HFFc6 (cell line): ENCODE data around the gene SCD5. TPM values are rescaled to one million over a fixed set of nuclear protein-coding genes. Genes with fewer than 3 reads are reported as not detected.

ENCODE experiments used
- DNase-seq: peaks from one replicate; pipeline ENCODE4 v3.0.0-alpha.2; 2018
- H3K27ac Mint-ChIP-seq: 2 replicates; pipeline ENCODE4 v1.8.0; 2020; ENCODE audit warnings: mild to moderate bottlenecking, mixed read lengths
- H3K27me3 Mint-ChIP-seq: 2 replicates; pipeline ENCODE4 v1.8.0; 2021; ENCODE audit warnings: mild to moderate bottlenecking, moderate library complexity, mixed read lengths; ENCODE audit not compliant: insufficient read depth
- H3K36me3 Mint-ChIP-seq: 2 replicates; pipeline ENCODE4 v1.8.0; 2021; ENCODE audit warnings: low read depth, mixed read lengths
- H3K4me1 Mint-ChIP-seq: 2 replicates; pipeline ENCODE4 v1.8.0; 2020; ENCODE audit warnings: low read depth, mixed read lengths
- H3K4me3 Mint-ChIP-seq: 2 replicates; pipeline ENCODE4 v1.8.0; 2020; ENCODE audit warnings: mild to moderate bottlenecking, moderate library complexity, mixed read lengths
- H3K9me3 Mint-ChIP-seq: 2 replicates; pipeline ENCODE4 v1.8.0; 2020; ENCODE audit warnings: mild to moderate bottlenecking, mixed read lengths
- total RNA-seq, 6 experiments: library from RNA; stranded (reverse); fragmentation: NEBNext Ultra II Directional; extraction: Animal tissue kit (Norgen Biotek cat#: 25700); gene quantifications; 2 replicates in 1 of 6; 3 replicates in 5 of 6; pipeline ENCODE4 v1.2.3, GENCODE V29; 2021
- TF ChIP-seq, protein P1 (sequence below): fragments of 200-600 bp; sonication (generic); IDR thresholded peaks from 2 replicates; pipeline ENCODE4 v1.5.0; 2021; ENCODE audit warnings: antibody characterized with exemption, mild to moderate bottlenecking

The SCD5 gene
- total RNA-seq, 6 experiments from 2014 or later, result 28.4 to 36.4 (median 32.0) TPM

DNA sequence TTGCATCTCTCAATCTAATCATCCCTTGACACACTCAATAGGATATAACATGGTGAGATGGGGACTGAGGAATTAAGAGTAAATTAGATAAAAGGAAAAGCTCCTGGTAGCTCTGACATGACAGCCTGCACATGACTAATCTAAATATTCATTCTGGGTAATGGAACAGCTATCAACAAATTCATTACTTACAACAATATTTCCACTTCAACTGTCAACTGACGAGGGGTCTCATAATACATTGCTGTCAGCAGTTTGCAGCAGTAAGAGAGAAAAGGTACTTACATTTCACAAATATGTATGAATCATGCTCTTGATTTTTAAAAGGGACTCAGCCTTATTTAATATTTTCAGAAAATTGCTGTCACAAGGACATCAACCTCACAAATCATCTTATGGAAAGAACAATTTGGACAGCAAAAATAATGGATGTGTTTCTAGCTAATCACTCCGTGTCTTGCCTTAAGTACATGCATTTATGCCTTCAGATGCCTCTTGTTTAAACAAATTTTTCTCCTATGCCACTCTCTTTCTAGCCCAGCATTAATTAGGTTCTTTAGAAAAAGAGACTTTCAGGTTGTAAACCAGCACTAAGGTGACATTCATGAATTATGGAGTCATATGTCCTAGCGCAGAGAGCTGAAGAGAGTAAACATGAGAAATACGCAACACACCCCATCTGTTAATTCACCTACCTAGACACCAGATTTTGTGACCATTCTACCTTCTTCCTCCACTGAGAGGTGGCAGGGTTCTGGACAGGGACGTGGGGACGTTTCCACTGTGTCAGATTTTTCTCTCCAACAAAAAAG, 137.2 kb downstream of the SCD5 start:
- TF ChIP-seq, protein P1, sequence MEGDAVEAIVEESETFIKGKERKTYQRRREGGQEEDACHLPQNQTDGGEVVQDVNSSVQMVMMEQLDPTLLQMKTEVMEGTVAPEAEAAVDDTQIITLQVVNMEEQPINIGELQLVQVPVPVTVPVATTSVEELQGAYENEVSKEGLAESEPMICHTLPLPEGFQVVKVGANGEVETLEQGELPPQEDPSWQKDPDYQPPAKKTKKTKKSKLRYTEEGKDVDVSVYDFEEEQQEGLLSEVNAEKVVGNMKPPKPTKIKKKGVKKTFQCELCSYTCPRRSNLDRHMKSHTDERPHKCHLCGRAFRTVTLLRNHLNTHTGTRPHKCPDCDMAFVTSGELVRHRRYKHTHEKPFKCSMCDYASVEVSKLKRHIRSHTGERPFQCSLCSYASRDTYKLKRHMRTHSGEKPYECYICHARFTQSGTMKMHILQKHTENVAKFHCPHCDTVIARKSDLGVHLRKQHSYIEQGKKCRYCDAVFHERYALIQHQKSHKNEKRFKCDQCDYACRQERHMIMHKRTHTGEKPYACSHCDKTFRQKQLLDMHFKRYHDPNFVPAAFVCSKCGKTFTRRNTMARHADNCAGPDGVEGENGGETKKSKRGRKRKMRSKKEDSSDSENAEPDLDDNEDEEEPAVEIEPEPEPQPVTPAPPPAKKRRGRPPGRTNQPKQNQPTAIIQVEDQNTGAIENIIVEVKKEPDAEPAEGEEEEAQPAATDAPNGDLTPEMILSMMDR, result no peak
- H3K27me3 Mint-ChIP-seq, result no peaks in the 10 kb centered on the region; the same call in 1 of the 2 replicates
- H3K4me1 Mint-ChIP-seq, result no peaks in the 10 kb centered on the region
- H3K9me3 Mint-ChIP-seq, result no peaks in the 10 kb centered on the region
- DNase-seq, result no peak
- peaks cover 18% of the 10 kb centered on the region; the same call in 1 of the 2 replicates for H3K36me3 Mint-ChIP-seq
- no peak overlapping the region for H3K27ac Mint-ChIP-seq
- H3K4me3 Mint-ChIP-seq, result no peak overlapping the region

DNA sequence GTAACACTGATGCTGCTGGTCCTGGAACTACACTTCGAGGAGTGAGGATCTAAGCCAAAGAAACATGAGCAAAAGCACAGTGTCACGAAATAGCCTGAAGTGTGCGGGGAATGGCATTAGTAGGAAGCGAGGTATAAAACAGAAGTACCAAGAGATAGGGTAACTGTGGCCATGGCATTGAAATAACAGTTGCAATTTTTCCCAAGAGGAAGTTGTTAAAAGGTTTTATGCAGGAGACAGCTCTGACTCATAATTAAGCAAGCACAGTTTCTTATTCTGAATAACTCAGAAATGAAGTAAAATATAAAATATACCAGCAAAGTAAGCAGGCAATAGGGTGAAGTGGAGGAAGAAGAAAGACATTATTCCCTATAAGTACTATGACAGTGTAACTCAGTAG, 146.5 kb downstream of the SCD5 start:
- TF ChIP-seq, protein P1, result no peak
- peak; percentile 28 for DNase-seq
- H3K4me3 Mint-ChIP-seq, result no peak overlapping the region
- H3K9me3 Mint-ChIP-seq, result no peaks in the 10 kb centered on the region
- peaks cover 19% of the 10 kb centered on the region for H3K4me1 Mint-ChIP-seq
- no peaks in the 10 kb centered on the region for H3K36me3 Mint-ChIP-seq
- H3K27me3 Mint-ChIP-seq, result no peaks in the 10 kb centered on the region; the same call in 1 of the 2 replicates
- H3K27ac Mint-ChIP-seq, result no peak overlapping the region

DNA sequence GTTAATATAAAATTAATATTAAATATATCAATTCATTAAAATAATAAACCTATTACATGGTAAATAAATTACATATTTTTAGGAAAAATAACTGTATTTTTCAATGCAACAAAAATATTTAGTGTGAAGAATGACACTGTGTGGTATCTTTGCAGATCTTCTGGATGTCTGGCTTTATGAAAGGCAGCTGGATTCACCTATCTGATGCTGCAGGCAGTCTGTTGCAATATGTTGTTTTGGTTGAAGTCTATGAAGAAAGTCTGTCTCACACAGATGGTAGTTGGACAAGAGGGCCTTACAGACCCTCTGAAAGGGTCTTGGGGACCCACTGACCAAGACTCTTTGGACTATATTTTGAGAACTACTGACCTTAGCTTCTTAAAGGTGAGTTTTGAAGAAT, 147.7 kb downstream of the SCD5 start:
- Mint-ChIP-seq H3K27ac (no peak overlapping the region), H3K4me3 (no peak overlapping the region), H3K36me3 (no peaks in the 10 kb centered on the region), H3K4me1 (peaks cover 24% of the 10 kb centered on the region), H3K9me3 (no peaks in the 10 kb centered on the region), H3K27me3 (no peaks in the 10 kb centered on the region; the same call in 1 of the 2 replicates)
- TF ChIP-seq, protein P1, result no peak
- DNase-seq, result no peak

DNA sequence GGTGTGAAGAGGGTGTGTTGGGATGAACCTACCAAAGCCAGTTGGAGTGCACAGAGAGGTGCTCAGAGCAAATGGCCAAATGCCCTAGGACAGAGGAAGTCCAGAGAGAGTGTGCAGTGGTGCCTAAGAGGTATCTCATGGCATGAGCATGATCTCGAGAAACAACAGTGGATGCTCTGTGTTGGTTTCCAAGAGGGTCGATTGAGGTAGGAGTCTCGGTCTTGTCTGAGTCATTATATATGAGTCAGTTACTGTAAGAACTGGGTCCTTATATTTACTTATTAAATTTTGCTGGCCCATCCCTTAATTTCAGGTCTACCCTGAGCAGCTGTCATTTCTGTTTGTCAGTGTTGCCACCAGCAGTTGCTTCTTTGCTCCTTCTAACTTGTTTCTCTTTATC, 150.2 kb downstream of the SCD5 start:
- TF ChIP-seq, protein P1, result no peak
- no peak for DNase-seq
- H3K27me3 Mint-ChIP-seq, result no peaks in the 10 kb centered on the region

DNA sequence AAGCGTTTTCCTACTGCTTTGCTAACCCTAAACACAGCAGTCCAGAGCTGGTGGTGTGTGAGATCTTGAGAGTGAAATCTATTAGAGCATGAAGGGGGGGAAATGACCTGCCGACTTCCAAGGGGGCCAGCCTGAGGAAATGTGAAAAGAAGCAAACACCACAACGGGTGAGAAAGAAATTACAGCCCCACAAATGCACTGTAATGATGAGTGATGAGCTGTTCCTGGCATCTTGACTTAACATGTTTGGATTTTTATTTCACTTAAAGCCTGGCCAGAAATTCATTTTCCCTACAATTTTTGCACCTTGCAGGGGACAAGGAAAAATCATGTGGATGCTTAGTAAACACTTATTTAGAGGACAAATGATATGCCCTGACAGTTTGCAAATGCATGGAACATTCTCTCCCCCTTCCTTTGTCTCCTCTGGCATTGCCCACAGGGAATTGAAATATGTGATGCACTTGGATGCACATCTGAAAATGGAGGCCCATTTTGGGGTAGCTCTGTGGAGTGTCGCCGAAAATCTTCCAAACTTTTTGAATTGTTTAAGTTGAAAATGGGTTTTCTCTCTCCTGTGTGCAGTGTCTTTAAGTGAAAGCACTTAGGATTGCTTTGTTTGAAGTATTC, 152.5 kb downstream of the SCD5 start:
- H3K4me1 Mint-ChIP-seq, result peaks cover 35% of the 10 kb centered on the region
- H3K4me3 Mint-ChIP-seq, result no peak overlapping the region
- H3K27me3 Mint-ChIP-seq, result 0 out of 2 replicates have a peak, but pooled peaks cover 3% of the 10 kb centered on the region
- H3K9me3 Mint-ChIP-seq, result no peaks in the 10 kb centered on the region
- no peak for DNase-seq
- TF ChIP-seq, protein P1, result no peak
- H3K36me3 Mint-ChIP-seq, result no peaks in the 10 kb centered on the region
- no peak overlapping the region for H3K27ac Mint-ChIP-seq

More for the DNA sequence above, 150.2 kb downstream of the SCD5 start:
- H3K4me1 Mint-ChIP-seq, result peaks cover 44% of the 10 kb centered on the region
- no peak overlapping the region for H3K4me3 Mint-ChIP-seq
- H3K27ac Mint-ChIP-seq, result no peak overlapping the region
- no peaks in the 10 kb centered on the region for H3K9me3 Mint-ChIP-seq
- H3K36me3 Mint-ChIP-seq, result no peaks in the 10 kb centered on the region
